HG03354 (cell line): ENCODE data around the gene GUCY2F.

Experiments
- ATAC-seq: cut with Tn5 transposase; IDR thresholded peaks from one replicate; pipeline ENCODE4 v1.9.1; 2021; ENCODE audit warnings: mild to moderate bottlenecking; ENCODE audit not compliant: unreplicated experiment, poor library complexity, severe bottlenecking

GUCY2F gene

DNA sequence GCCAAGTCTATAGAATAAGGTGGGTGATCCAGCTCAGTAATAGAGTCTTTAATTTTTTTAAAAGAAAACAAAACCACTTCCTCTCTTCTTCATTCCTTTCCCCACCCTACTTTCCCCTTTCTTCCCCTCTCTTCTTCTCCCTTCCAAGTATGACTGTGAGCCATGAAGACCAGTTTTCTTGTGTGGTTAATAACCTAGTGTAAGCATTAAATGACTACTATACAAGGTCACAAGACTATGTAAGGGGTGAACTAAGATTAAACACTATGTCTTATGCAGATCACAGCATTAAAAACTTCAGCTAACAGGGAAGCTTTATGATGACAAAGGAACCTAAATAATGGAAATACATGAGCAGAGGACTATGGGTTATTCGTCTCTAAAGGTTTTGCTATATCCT is 135.4 kb downstream of the GUCY2F start:
- no peak for ATAC-seq

- ATAC-seq = no peak
Observed at GRCh38 chrX:109345856-109346255, 136.0 kb downstream of the GUCY2F start.

GRCh38 chrX:109344678-109345077 is 137.2 kb downstream of the GUCY2F start:
- no peak for ATAC-seq

DNA sequence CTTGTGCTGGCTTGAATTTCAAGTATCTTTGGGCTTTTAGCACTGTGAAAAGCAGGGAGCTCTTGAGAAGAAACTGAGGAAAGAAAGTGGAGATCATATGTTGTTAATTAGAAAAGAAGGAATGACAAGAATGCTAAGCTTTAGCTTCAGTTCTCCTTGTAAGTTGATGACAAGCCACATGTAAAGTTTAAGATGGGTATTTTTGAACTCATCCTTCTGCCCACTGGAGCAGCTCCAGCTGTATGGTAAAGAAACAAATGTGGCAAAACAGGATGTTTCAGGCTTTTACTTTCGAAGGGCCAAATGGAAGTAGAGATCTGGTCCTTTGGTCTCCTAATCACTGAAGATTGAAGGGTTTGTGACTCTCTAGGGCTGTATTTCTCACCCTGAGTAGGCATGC is 137.8 kb downstream of the GUCY2F start:
- ATAC-seq = no peak

DNA sequence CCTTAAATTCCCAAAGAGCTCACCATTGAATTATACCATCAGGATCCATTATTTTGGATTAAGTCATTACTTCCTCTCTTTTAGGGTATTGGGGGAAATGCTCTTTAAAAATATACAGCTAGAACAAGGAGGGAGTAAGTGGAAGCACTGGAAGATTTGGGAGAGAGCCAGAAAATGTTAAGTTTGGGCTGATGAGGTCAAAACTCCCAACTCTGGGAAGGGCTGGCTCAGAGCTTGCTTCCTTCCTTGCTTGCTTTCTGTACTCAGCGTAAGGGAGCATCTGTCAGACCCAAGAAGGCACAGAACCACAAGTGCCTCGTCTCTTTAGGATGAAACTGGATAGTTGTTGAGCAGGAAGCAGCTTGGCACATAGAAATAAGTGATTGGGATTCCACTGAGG is 138.2 kb downstream of the GUCY2F start:
- no peak for ATAC-seq

DNA sequence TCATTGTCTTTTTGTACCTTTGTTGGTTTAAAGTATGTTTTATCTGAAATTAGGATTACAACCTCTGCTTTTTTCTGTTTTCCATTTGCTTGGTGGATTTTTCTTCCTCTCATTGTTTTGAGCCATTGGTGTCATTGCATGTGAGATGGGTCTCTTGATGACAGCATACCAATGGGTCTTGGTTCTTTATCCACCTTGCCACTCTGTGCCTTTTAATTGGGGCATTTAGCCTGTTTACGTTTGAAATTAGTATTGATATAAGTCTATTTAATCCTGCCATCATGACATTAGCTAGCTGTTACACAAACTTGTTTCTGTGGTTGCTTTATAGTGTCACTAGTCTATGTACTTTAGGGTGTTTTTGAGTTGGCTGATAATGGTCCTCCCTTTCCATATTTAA is 145.7 kb downstream of the GUCY2F start:
- ATAC-seq = no peak

- ATAC-seq = no peak
Observed at GRCh38 chrX:109327251-109327650, 154.6 kb downstream of the GUCY2F start.
